ENCODE data around the gene TMEM11. TPM values are rescaled to one million over a fixed set of nuclear protein-coding genes. Genes with fewer than 3 reads are reported as not detected.

The TMEM11 gene
- total RNA-seq, 1 experiment from 2014 or later = 32.5 TPM

GRCh38 chr17:21251337-21252010 is 37.5 kb upstream of the TMEM11 start:
- Histone ChIP-seq H3K27me3 (ENCODE audit: insufficient read depth, low read length) (no peaks in the 10 kb centered on the region), H2BK20ac (ENCODE audit: low read depth, low read length, poor library complexity, severe bottlenecking) (no peak overlapping the region)
- no peak for DNase-seq

More at GRCh38 chr17:21251337-21252010, 37.5 kb upstream of the TMEM11 start:
- no peaks in the 10 kb centered on the region for H3K36me3 Mint-ChIP-seq (ENCODE audit: insufficient read depth in 1 of 3, low read depth in 3 of 3)
- Histone ChIP-seq H2BK15ac (ENCODE audit: low read depth, low read length) (no peak overlapping the region), H3K9me3 (ENCODE audit: control insufficient read depth, low read depth, low read length) (no peaks in the 10 kb centered on the region), H2AFZ (ENCODE audit: low read length) (no peak overlapping the region), H3K56ac (ENCODE audit: insufficient read length, low read depth, low read length) (no peak overlapping the region), H2BK12ac (ENCODE audit: insufficient read length, low read depth, low read length) (no peak overlapping the region), H4K8ac (replicated peaks; ENCODE audit: insufficient read length, low read depth, low read length) (no peak overlapping the region), H3K79me2 (ENCODE audit: insufficient read depth, low read length) (no peaks in the 10 kb centered on the region), H4K91ac (ENCODE audit: insufficient read length, low read depth, low read length) (no peak overlapping the region), H3K27ac (ENCODE audit: insufficient read length, low read depth, low read length) (no peak overlapping the region), H3K79me1 (ENCODE audit: insufficient read depth, low read depth, low read length, poor library complexity, severe bottlenecking) (no peaks in the 10 kb centered on the region), H2AK5ac (ENCODE audit: insufficient read length, low read length) (no peak overlapping the region), H4K5ac (ENCODE audit: insufficient read length, low read depth, low read length) (no peak overlapping the region), H3K14ac (ENCODE audit: insufficient read depth, low read length) (no peak overlapping the region), H3K23ac (ENCODE audit: insufficient read length, low read depth, low read length) (no peak overlapping the region), H4K20me1 (ENCODE audit: control insufficient read depth, insufficient read depth, insufficient read length) (no peaks in the 10 kb centered on the region), H3K4ac (ENCODE audit: low read depth, low read length) (no peak overlapping the region), H3T11ph (ENCODE audit: low read length) (no peak overlapping the region), H2BK5ac (ENCODE audit: insufficient read length, low read length) (no peak overlapping the region), H3K23me2 (ENCODE audit: insufficient read length, low read depth, low read length, poor library complexity, severe bottlenecking) (peaks cover 3% of the 10 kb centered on the region), H3K18ac (ENCODE audit: insufficient read length, low read depth, low read length) (no peak overlapping the region), H3K9ac (ENCODE audit: extremely low read depth, insufficient read length, low read length) (no peak overlapping the region), H3K4me1 (ENCODE audit: insufficient read depth, low read length) (no peaks in the 10 kb centered on the region), H3K4me2 (ENCODE audit: insufficient read depth, insufficient read length, low read length) (no peak overlapping the region), H2BK120ac (ENCODE audit: low read depth, low read length, poor library complexity, severe bottlenecking) (no peak overlapping the region)
- TF ChIP-seq CTCF (conservative IDR thresholded peaks at IDR 0.05) = no peak
- no peak overlapping the region for H3K27ac Mint-ChIP-seq
- peaks cover 0 to 5% of the 10 kb centered on the region in 2 experiments; a peak in 2 of 5 replicates for H3K9me3 Mint-ChIP-seq
- H3K4me3 Mint-ChIP-seq = no peak overlapping the region; a peak in 1 of 5 replicates
- H3K4me1 Mint-ChIP-seq = peaks cover 21 to 32% of the 10 kb centered on the region in 2 experiments
- no CpG with 5 or more reads among the region's 15 CpGs for WGBS (ENCODE audit: extremely low coverage, insufficient read length, low lambda C conversion rate)
- H3K27me3 Mint-ChIP-seq (ENCODE audit: low read depth) = peaks cover 11% of the 10 kb centered on the region
